ENCODE data around the gene ZNF205.
"Not testable (repeated sequence)": the region's sequence is repeated elsewhere in the genome, so short reads cannot be mapped to it uniquely, and the experiment has no call there.

DNA sequence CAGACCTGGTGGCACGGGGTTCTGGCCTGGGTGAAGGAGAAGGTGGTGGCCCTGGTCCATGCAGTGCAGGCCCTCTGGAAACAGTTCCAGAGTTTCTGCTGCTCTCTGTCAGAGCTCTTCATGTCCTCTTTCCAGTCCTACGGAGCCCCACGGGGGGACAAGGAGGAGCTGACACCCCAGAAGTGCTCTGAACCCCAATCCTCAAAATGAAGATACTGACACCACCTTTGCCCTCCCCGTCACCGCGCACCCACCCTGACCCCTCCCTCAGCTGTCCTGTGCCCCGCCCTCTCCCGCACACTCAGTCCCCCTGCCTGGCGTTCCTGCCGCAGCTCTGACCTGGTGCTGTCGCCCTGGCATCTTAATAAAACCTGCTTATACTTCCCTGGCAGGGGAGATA lies 43.2 kb upstream of the ZNF205 start:
- TF ChIP-seq, protein P1, sequence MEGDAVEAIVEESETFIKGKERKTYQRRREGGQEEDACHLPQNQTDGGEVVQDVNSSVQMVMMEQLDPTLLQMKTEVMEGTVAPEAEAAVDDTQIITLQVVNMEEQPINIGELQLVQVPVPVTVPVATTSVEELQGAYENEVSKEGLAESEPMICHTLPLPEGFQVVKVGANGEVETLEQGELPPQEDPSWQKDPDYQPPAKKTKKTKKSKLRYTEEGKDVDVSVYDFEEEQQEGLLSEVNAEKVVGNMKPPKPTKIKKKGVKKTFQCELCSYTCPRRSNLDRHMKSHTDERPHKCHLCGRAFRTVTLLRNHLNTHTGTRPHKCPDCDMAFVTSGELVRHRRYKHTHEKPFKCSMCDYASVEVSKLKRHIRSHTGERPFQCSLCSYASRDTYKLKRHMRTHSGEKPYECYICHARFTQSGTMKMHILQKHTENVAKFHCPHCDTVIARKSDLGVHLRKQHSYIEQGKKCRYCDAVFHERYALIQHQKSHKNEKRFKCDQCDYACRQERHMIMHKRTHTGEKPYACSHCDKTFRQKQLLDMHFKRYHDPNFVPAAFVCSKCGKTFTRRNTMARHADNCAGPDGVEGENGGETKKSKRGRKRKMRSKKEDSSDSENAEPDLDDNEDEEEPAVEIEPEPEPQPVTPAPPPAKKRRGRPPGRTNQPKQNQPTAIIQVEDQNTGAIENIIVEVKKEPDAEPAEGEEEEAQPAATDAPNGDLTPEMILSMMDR (IDR thresholded peaks at IDR 0.05): not testable (repeated sequence)
- not testable (repeated sequence) for TF ChIP-seq POLR2AphosphoS5 (IDR thresholded peaks at IDR 0.05)
